Occipital lobe (tissue), 2 donors: Measurements from ENCODE around the gene CADPS. TPM values are rescaled to one million over a fixed set of nuclear protein-coding genes. Genes with fewer than 3 reads are reported as not detected.

Experiments used
- DNase-seq: peaks from one replicate; lab custom pipeline; 2025; lab: John Stamatoyannopoulos, UW
- total RNA-seq: library from RNA; depleted of rRNA; stranded (reverse); fragments of >200 nt; gene quantifications from one replicate; pipeline ENCODE4 v1.2.3, GENCODE V29; 2014

Gene CADPS
- total RNA-seq, 1 donor from 2014 or later, result 206 TPM

- no peak for DNase-seq
Observed at GRCh38 chr3:62376906-62377877, 498.0 kb downstream of the CADPS start.

- DNase-seq, result no peak
Observed at GRCh38 chr3:62376454-62376720, 498.8 kb downstream of the CADPS start.

GRCh38 chr3:62375655-62376453, 499.4 kb downstream of the CADPS start:
- DNase-seq, result no peak

GRCh38 chr3:62374341-62375218, 500.6 kb downstream of the CADPS start:
- no peak for DNase-seq

- no peak for DNase-seq
Observed at GRCh38 chr3:62373714-62374333, 501.4 kb downstream of the CADPS start.

- no peak for DNase-seq
Observed at GRCh38 chr3:62373215-62373614, 502.0 kb downstream of the CADPS start, which contains the start of gene FEZF2. Gene FEZF2 (minus strand): TSS chr3:62373550. CDS start chr3:62372868, 682 bp downstream.

- no peak for DNase-seq
Observed at GRCh38 chr3:62372621-62373041, 502.6 kb downstream of the CADPS start.

- DNase-seq, result no peak
Observed at GRCh38 chr3:62371720-62372591, 503.3 kb downstream of the CADPS start.

GRCh38 chr3:62370858-62371719, 504.1 kb downstream of the CADPS start:
- DNase-seq, result no peak

- no peak for DNase-seq
Observed at GRCh38 chr3:62370112-62370857, 504.9 kb downstream of the CADPS start.

- DNase-seq, result no peak
Observed at GRCh38 chr3:62369476-62369743, 505.8 kb downstream of the CADPS start.

GRCh38 chr3:62368705-62369475, 506.3 kb downstream of the CADPS start:
- no peak for DNase-seq

GRCh38 chr3:62368290-62368704, 506.9 kb downstream of the CADPS start:
- no peak for DNase-seq

GRCh38 chr3:62367763-62368195, 507.4 kb downstream of the CADPS start:
- DNase-seq, result no peak

GRCh38 chr3:62366126-62366484, 509.1 kb downstream of the CADPS start:
- DNase-seq, result no peak

- no peak for DNase-seq
Observed at GRCh38 chr3:62365391-62366125, 509.7 kb downstream of the CADPS start.

- no peak for DNase-seq
Observed at GRCh38 chr3:62364191-62364590, 511.0 kb downstream of the CADPS start.
